Right lobe of liver (tissue), 6 donors: ENCODE measurements around the gene ACSF2. TPM values are rescaled to one million over a fixed set of nuclear protein-coding genes. Genes with fewer than 3 reads are reported as not detected.

Experiments
- ATAC-seq, 4 donors: fragments of 200-7000 bp; cut with Tn5 transposase; one replicate each; pipeline ENCODE4 v1.9.1; 2020; ENCODE audit warnings: mild to moderate bottlenecking in 4 of 4, moderate library complexity in 4 of 4
- DNase-seq, 3 donors: peaks; one replicate each; pipeline ENCODE4 v3.0.0-alpha.2; 2020
- H3K27ac ChIP-seq, 3 donors: fragments of 200-600 bp; one replicate each; pipeline ENCODE4 v1.8.0; 2022
- H3K27me3 ChIP-seq, 2 donors: fragments of 200-600 bp; one replicate each; pipeline ENCODE4 v1.8.0; 2022
- H3K36me3 ChIP-seq, 4 donors: fragments of 200-600 bp; sonication (generic) in 1 of 4; one replicate each; pipeline versions ENCODE4 v1.5.1 to v1.8.0; 2017 to 2022; ENCODE audit warnings: control low read depth in 1 of 4
- H3K4me1 ChIP-seq, 4 donors: fragments of 200-600 bp; sonication (generic) in 1 of 4; one replicate each; pipeline versions ENCODE4 v1.5.1 to v1.8.0; 2017 to 2022; ENCODE audit warnings: control low read depth in 1 of 4
- H3K4me3 ChIP-seq, 3 donors: fragments of 200-600 bp; one replicate each; pipeline ENCODE4 v1.8.0; 2022
- H3K9me3 ChIP-seq, 4 donors: fragments of 200-600 bp; sonication (generic) in 1 of 4; one replicate each; pipeline versions ENCODE4 v1.5.1 to v1.8.0; 2017 to 2022; ENCODE audit warnings: control low read depth in 1 of 4
- CTCF ChIP-seq, 4 donors: fragments of 200-600 bp in 3 of 4; fragments of 450-650 bp in 1 of 4; IDR thresholded peaks; one replicate each; pipeline versions ENCODE4 v1.5.1 to v1.8.0; 2016 to 2022; ENCODE audit warnings: antibody characterized with exemption in 4 of 4, mild to moderate bottlenecking in 2 of 4
- POLR2A ChIP-seq: fragments of 450-650 bp; IDR thresholded peaks from one replicate; pipeline ENCODE4 v1.6.1; 2017; ENCODE audit warnings: antibody characterized with exemption, mild to moderate bottlenecking
- WGBS: methylation state at CpG from one replicate; pipeline ENCODE4 v1.1.6; 2018; ENCODE audit warnings: low coverage, low lambda C conversion rate; ENCODE audit not compliant: insufficient coverage; ENCODE audit errors: missing lambda C conversion rate; 5-methylcytosine and 5-hydroxymethylcytosine counted together
- intact Hi-C, 2 donors: fragments of 100-400 bp; cut with DNase I; formaldehyde crosslinking; loops; one replicate each; pipeline versions ENCODE4 v1.11.2 to v1.14.1; 2022
- total RNA-seq, 6 experiments: library from RNA; depleted of rRNA in 2 of 6; stranded (reverse); fragments of >200 nt in 2 of 6; fragmentation: NEBNext Ultra II Directional in 3 of 6; extraction: Animal tissue kit (Norgen Biotek cat#: 25700) in 3 of 6; gene quantifications; one replicate each; pipeline versions ENCODE4 v1.1.0 to v1.2.4, GENCODE V29; 2016 to 2023
- donor health status: DM: no; HTN: yes; CAD: no.
- donor health status: DM: no; HTN: no; CAD: no.
- donor health status: DM: no; HTN: no; CAD: no.
- donor health status: DM: no; HTN: yes; CAD: no.
- donor health status: DM: no; HTN: yes; CAD: no.

The ACSF2 gene
- total RNA-seq, 6 experiments from 2014 or later: 25.1 to 60.9 (median 36.9) TPM

- 25% methylated on average over 2 of the region's 3 CpGs for WGBS
- H3K9me3 ChIP-seq: no peaks in the 10 kb centered on the region
- ATAC-seq: no peak
- H3K4me1 ChIP-seq: peaks cover 0 to 43% (median 21%) of the 10 kb centered on the region in 4 donors
- H3K36me3 ChIP-seq: no peaks in the 10 kb centered on the region
- H3K4me3 ChIP-seq: no peak overlapping the region
- TF ChIP-seq CTCF (IDR thresholded peaks at IDR 0.05) (no peak), POLR2A (no peak)
- no peak for DNase-seq
- no peak overlapping the region for H3K27ac ChIP-seq
- H3K27me3 ChIP-seq: no peaks in the 10 kb centered on the region
- intact Hi-C loops: no loop called here
Observed at GRCh38 chr17:50443505-50443974, 17.5 kb downstream of the ACSF2 start.

GRCh38 chr17:50444841-50445715 lies 19.1 kb downstream of the ACSF2 start:
- WGBS: 86% methylated on average over 6 of the region's 6 CpGs
- Histone ChIP-seq H3K27me3 (no peaks in the 10 kb centered on the region), H3K27ac (no peak overlapping the region), H3K9me3 (no peaks in the 10 kb centered on the region), H3K4me3 (no peak overlapping the region), H3K36me3 (no peaks in the 10 kb centered on the region), H3K4me1 (peaks cover 0 to 35% (median 17%) of the 10 kb centered on the region in 4 donors)
- DNase-seq (no peak), ATAC-seq (no peak)
- TF ChIP-seq POLR2A (no peak), CTCF (IDR thresholded peaks at IDR 0.05) (no peak)
- intact Hi-C loops: no loop called here

- intact Hi-C loops: no loop called here
- no peaks in the 10 kb centered on the region for H3K27me3 ChIP-seq
- peaks cover 0 to 29% (median 14%) of the 10 kb centered on the region in 4 donors for H3K4me1 ChIP-seq
- H3K4me3 ChIP-seq: no peak overlapping the region
- H3K36me3 ChIP-seq: no peaks in the 10 kb centered on the region
- no peaks in the 10 kb centered on the region for H3K9me3 ChIP-seq
- DNase-seq (no peak), ATAC-seq (no peak)
- H3K27ac ChIP-seq: no peak overlapping the region
- TF ChIP-seq POLR2A: no peak
- no peak for TF ChIP-seq CTCF (IDR thresholded peaks at IDR 0.05)
- WGBS: 18% methylated on average over 1 of the region's 1 CpG
Observed at GRCh38 chr17:50445730-50446325, 19.8 kb downstream of the ACSF2 start.

GRCh38 chr17:50447870-50448595 lies 22.0 kb downstream of the ACSF2 start:
- TF ChIP-seq POLR2A: no peak
- no peak for TF ChIP-seq CTCF (IDR thresholded peaks at IDR 0.05)
- WGBS: 51% methylated on average over 6 of the region's 7 CpGs
- H3K27ac ChIP-seq: no peak overlapping the region
- intact Hi-C loops: no loop called here
- H3K27me3 ChIP-seq: no peaks in the 10 kb centered on the region
- H3K4me1 ChIP-seq: peaks cover 0 to 27% (median 9%) of the 10 kb centered on the region in 4 donors
- DNase-seq: no peak
- no peaks in the 10 kb centered on the region for H3K9me3 ChIP-seq
- no peak overlapping the region for H3K4me3 ChIP-seq
- peak in 3 of 4 donors; percentile 25 to 52 (median 41) for ATAC-seq
- H3K36me3 ChIP-seq: no peaks in the 10 kb centered on the region
